ENCODE results near the gene IL17REL. TPM values are rescaled to one million over a fixed set of nuclear protein-coding genes. Genes with fewer than 3 reads are reported as not detected.

IL17REL gene
- total RNA-seq, 1 donor from 2014 or later = not detected

DNA sequence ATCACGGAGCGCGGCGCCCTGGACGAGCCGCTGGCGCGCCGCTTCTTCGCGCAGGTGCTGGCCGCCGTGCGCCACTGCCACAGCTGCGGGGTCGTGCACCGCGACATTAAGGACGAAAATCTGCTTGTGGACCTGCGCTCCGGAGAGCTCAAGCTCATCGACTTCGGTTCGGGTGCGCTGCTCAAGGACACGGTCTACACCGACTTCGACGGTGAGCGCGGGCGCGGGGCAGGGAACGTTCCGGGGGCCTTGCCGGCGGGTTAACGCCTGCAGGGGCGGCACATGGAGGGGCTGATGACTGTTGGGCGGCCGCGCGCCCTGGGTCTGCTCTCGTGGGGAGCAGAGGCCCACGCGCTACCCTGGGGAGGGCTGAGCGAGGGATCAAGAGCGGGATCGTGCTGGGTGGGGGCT, 51.0 kb downstream of the IL17REL start:
- peaks cover 3% of the 10 kb centered on the region for H3K4me1 Mint-ChIP-seq (ENCODE audit: low read depth, unreplicated experiment)
- H3K36me3 ChIP-seq (ENCODE audit: insufficient read depth, low read length) = peaks cover 2% of the 10 kb centered on the region
- H3K27ac ChIP-seq (ENCODE audit: low read depth, low read length) = peak overlapping the region; percentile 56
- no peak for FAIRE-seq
- H4K20me1 ChIP-seq (ENCODE audit: insufficient read depth, low read length) = peaks cover 41% of the 10 kb centered on the region
- H3K4me3 ChIP-seq (ENCODE audit: insufficient read depth, low read depth, low read length) = peak overlapping the region; percentile 75
- H3K27ac Mint-ChIP-seq (ENCODE audit: unreplicated experiment) = no peak overlapping the region
- H3K4me3 Mint-ChIP-seq (ENCODE audit: unreplicated experiment) = peak overlapping the region; percentile 85
- H3K27me3 ChIP-seq (ENCODE audit: insufficient read depth, low read length) = no peaks in the 10 kb centered on the region
- TF ChIP-seq EZH2 (IDR thresholded peaks at IDR 0.05; ENCODE audit: insufficient read depth, low read length) (no peak), CTCF (IDR thresholded peaks at IDR 0.05; ENCODE audit: insufficient read depth, low read depth, low read length) (no peak)
- H3K27me3 Mint-ChIP-seq (ENCODE audit: low read depth, unreplicated experiment) = peaks cover 4% of the 10 kb centered on the region
- peaks cover 31% of the 10 kb centered on the region for H3K4me1 ChIP-seq (ENCODE audit: insufficient read depth, low read length)
- H3K36me3 Mint-ChIP-seq (ENCODE audit: low read depth, unreplicated experiment) = peaks cover 4% of the 10 kb centered on the region
- no peaks in the 10 kb centered on the region for H3K9me3 Mint-ChIP-seq (ENCODE audit: unreplicated experiment)
- peak overlapping the region; percentile 87 for H3K9ac ChIP-seq (ENCODE audit: low read length)
- peak overlapping the region; percentile 85 for H3K4me2 ChIP-seq (ENCODE audit: low read length)
- H3K79me2 ChIP-seq (ENCODE audit: insufficient read depth, low read length) = peaks cover 38% of the 10 kb centered on the region
- H3K9me3 ChIP-seq (ENCODE audit: insufficient read depth, low read depth, low read length) = no peaks in the 10 kb centered on the region
- H2AFZ ChIP-seq (ENCODE audit: low read depth, low read length) = no peak overlapping the region
- DNase-seq (ENCODE audit: low read depth) = peak; percentile 35

DNA sequence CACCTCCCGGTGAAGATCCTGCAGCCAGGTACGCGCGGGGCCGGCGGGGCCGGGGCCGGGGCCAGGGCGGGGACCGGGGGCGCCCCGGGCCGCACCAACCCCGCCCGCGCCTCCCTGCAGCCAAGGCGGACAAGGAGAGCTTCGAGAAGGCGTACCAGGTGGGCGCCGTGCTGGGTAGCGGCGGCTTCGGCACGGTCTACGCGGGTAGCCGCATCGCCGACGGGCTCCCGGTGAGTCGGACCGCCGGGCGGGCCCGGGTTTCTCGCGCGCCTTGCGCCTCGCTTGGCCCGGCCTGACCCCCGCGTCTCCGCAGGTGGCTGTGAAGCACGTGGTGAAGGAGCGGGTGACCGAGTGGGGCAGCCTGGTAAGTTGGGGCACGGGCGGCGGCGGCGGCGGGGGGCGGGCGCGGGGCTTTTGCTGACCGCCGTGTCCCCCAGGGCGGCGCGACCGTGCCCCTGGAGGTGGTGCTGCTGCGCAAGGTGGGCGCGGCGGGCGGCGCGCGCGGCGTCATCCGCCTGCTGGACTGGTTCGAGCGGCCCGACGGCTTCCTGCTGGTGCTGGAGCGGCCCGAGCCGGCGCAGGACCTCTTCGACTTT, 51.5 kb downstream of the IL17REL start:
- peak overlapping the region; percentile 85 for H3K4me2 ChIP-seq (ENCODE audit: low read length)
- H3K4me1 ChIP-seq (ENCODE audit: insufficient read depth, low read length) = peaks cover 31% of the 10 kb centered on the region
- peak overlapping the region; percentile 85 for H3K4me3 Mint-ChIP-seq (ENCODE audit: unreplicated experiment)
- H3K36me3 ChIP-seq (ENCODE audit: insufficient read depth, low read length) = peaks cover 2% of the 10 kb centered on the region
- peaks cover 37% of the 10 kb centered on the region for H4K20me1 ChIP-seq (ENCODE audit: insufficient read depth, low read length)
- peaks cover 3% of the 10 kb centered on the region for H3K4me1 Mint-ChIP-seq (ENCODE audit: low read depth, unreplicated experiment)
- H3K9ac ChIP-seq (ENCODE audit: low read length) = peak overlapping the region; percentile 87
- TF ChIP-seq CTCF (IDR thresholded peaks at IDR 0.05; ENCODE audit: insufficient read depth, low read depth, low read length) (no peak), EZH2 (IDR thresholded peaks at IDR 0.05; ENCODE audit: insufficient read depth, low read length) (no peak)
- no peaks in the 10 kb centered on the region for H3K27me3 ChIP-seq (ENCODE audit: insufficient read depth, low read length)
- H3K9me3 Mint-ChIP-seq (ENCODE audit: unreplicated experiment) = no peaks in the 10 kb centered on the region
- peak overlapping the region; percentile 83 for H3K27ac ChIP-seq (ENCODE audit: low read depth, low read length)
- no peak overlapping the region for H2AFZ ChIP-seq (ENCODE audit: low read depth, low read length)
- FAIRE-seq (no peak), DNase-seq (ENCODE audit: low read depth) (peak; percentile 45)
- H3K79me2 ChIP-seq (ENCODE audit: insufficient read depth, low read length) = peaks cover 38% of the 10 kb centered on the region
- peaks cover 4% of the 10 kb centered on the region for H3K27me3 Mint-ChIP-seq (ENCODE audit: low read depth, unreplicated experiment)
- peaks cover 4% of the 10 kb centered on the region for H3K36me3 Mint-ChIP-seq (ENCODE audit: low read depth, unreplicated experiment)
- H3K27ac Mint-ChIP-seq (ENCODE audit: unreplicated experiment) = no peak overlapping the region
- peak overlapping the region; percentile 75 for H3K4me3 ChIP-seq (ENCODE audit: insufficient read depth, low read depth, low read length)
- no peaks in the 10 kb centered on the region for H3K9me3 ChIP-seq (ENCODE audit: insufficient read depth, low read depth, low read length)
